Upper lobe of right lung (tissue), 1 donor: ENCODE results near the gene SNX13. TPM values are rescaled to one million over a fixed set of nuclear protein-coding genes. Genes with fewer than 3 reads are reported as not detected.

ENCODE experiments used
- ATAC-seq: fragments of 200-7000 bp; cut with Tn5 transposase; one replicate; pipeline ENCODE4 v1.9.1; 2020; ENCODE audit warnings: mild to moderate bottlenecking, moderate library complexity
- DNase-seq: peaks from one replicate; pipeline ENCODE4 v3.0.0-alpha.2; 2020
- H3K27ac ChIP-seq: fragments of 200-600 bp; one replicate; pipeline ENCODE4 v1.8.0; 2022
- H3K27me3 ChIP-seq: fragments of 200-600 bp; one replicate; pipeline ENCODE4 v1.8.0; 2022; ENCODE audit warnings: mild to moderate bottlenecking
- H3K36me3 ChIP-seq: fragments of 200-600 bp; one replicate; pipeline ENCODE4 v1.8.0; 2022
- H3K4me1 ChIP-seq: fragments of 200-600 bp; one replicate; pipeline ENCODE4 v1.8.0; 2022
- H3K4me3 ChIP-seq: fragments of 200-600 bp; one replicate; pipeline ENCODE4 v1.8.0; 2022; ENCODE audit warnings: mild to moderate bottlenecking
- H3K9me3 ChIP-seq: fragments of 200-600 bp; one replicate; pipeline ENCODE4 v1.8.0; 2022
- intact Hi-C: fragments of 100-400 bp; cut with DNase I; formaldehyde crosslinking; loops from one replicate; pipeline ENCODE4 v1.11.0; 2022
- total RNA-seq: library from RNA; stranded (reverse); fragmentation: NEBNext Ultra II Directional; extraction: Animal tissue kit (Norgen Biotek cat#: 25700); gene quantifications from one replicate; pipeline ENCODE4 v1.2.1, GENCODE V29; 2021
- TF ChIP-seq, protein P1 (sequence below): fragments of 200-600 bp; IDR thresholded peaks from one replicate; pipeline ENCODE4 v1.8.0; 2022; ENCODE audit warnings: antibody characterized with exemption
- donor health status: DM: no; HTN: yes; CAD: no; lungs with severe emphysema.

The SNX13 gene
- total RNA-seq, 1 donor from 2014 or later = 47.0 TPM

DNA sequence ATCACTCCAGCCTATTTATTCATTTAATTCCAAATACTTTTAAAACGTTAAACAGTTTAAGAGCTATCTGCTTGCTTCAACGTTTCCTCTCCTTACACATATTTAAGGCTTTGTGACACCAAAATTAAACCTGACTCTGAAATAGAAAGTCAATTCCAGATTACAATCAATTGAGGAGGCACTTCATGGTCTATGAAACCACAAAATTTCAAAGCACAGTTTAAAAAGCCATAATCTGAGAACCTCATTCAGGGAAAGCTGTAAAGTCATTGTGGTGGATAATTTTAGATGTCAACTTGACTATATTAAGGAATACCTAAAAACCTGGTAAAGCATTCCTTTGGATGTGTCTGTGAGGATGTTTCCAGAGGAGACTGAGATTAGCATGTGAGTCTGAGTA, 6.2 kb downstream of the SNX13 start:
- Histone ChIP-seq H3K9me3 (no peaks in the 10 kb centered on the region), H3K4me1 (peaks cover 48% of the 10 kb centered on the region), H3K36me3 (no peaks in the 10 kb centered on the region), H3K27ac (no peak overlapping the region), H3K4me3 (no peak overlapping the region), H3K27me3 (no peaks in the 10 kb centered on the region)
- no peak for DNase-seq
- TF ChIP-seq, protein P1, sequence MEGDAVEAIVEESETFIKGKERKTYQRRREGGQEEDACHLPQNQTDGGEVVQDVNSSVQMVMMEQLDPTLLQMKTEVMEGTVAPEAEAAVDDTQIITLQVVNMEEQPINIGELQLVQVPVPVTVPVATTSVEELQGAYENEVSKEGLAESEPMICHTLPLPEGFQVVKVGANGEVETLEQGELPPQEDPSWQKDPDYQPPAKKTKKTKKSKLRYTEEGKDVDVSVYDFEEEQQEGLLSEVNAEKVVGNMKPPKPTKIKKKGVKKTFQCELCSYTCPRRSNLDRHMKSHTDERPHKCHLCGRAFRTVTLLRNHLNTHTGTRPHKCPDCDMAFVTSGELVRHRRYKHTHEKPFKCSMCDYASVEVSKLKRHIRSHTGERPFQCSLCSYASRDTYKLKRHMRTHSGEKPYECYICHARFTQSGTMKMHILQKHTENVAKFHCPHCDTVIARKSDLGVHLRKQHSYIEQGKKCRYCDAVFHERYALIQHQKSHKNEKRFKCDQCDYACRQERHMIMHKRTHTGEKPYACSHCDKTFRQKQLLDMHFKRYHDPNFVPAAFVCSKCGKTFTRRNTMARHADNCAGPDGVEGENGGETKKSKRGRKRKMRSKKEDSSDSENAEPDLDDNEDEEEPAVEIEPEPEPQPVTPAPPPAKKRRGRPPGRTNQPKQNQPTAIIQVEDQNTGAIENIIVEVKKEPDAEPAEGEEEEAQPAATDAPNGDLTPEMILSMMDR = no peak
- no peak for ATAC-seq
- intact Hi-C loops = no loop called here

DNA sequence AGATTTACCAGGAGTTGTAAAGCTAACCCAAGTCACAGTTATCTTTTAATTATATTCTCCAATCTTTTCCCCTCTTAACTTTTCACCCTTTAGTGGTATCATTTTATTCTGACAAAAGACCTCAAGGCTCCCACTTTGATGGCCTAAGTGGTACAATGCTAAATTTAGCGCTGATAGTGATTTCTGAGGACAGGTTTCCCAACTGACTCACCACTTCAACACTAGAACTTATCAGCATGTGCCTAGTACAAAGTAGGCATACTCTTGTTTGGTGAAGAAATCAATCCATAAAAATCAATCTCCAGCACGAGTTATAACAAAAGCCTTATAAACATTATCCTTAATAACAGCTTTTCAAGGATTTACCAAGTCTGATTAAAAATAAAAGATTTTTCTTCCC, 7.5 kb downstream of the SNX13 start:
- TF ChIP-seq, protein P1 = no peak
- Histone ChIP-seq H3K27me3 (no peaks in the 10 kb centered on the region), H3K4me3 (no peak overlapping the region), H3K4me1 (peaks cover 42% of the 10 kb centered on the region), H3K36me3 (no peaks in the 10 kb centered on the region), H3K27ac (no peak overlapping the region), H3K9me3 (no peaks in the 10 kb centered on the region)
- DNase-seq (no peak), ATAC-seq (peak; percentile 35)
- intact Hi-C loops = no loop called here

DNA sequence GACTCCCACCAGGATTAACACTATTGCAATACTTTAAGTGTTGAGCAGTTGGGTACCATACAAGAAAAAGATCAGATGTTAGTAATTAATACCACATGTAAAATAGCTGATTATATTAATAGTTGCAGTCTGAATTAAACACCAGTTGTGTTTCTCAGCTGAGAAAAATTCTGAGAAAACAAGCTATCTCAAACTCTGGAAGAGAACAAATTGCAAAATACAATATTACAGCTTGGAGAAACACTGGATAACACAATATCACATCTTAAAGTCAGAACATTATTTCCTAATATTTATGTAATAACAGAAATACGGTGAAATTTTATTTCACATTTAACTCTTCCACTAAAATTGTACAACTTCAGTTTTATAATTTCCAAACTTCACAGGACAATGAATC, 9.2 kb downstream of the SNX13 start:
- H3K4me1 ChIP-seq = peaks cover 27% of the 10 kb centered on the region
- ATAC-seq (no peak), DNase-seq (no peak)
- H3K36me3 ChIP-seq = no peaks in the 10 kb centered on the region
- H3K4me3 ChIP-seq = no peak overlapping the region
- no peak overlapping the region for H3K27ac ChIP-seq
- TF ChIP-seq, protein P1 = no peak
- intact Hi-C loops = no loop called here
- no peaks in the 10 kb centered on the region for H3K27me3 ChIP-seq
- no peaks in the 10 kb centered on the region for H3K9me3 ChIP-seq

DNA sequence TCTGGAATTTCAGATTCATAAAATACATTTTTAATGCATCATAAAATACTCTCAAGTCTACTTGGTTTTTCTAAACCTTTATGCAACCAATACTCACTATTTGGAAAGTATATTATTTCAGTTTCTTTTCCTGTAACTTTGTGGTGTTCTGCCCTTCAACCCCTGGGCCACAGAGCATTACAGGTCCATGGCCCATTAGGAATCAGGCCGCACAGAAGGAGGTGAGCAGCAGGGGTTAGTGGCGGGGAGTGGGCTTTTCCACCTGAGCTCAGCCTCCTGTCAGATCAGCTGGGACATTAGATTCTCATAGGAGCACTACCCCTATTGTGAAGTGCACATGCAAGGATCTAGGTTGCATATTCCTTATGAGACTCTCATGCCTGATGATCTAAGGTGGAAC, 9.7 kb downstream of the SNX13 start:
- Histone ChIP-seq H3K4me3 (no peak overlapping the region), H3K9me3 (no peaks in the 10 kb centered on the region), H3K36me3 (no peaks in the 10 kb centered on the region), H3K4me1 (peaks cover 23% of the 10 kb centered on the region), H3K27ac (no peak overlapping the region), H3K27me3 (no peaks in the 10 kb centered on the region)
- no peak for ATAC-seq
- intact Hi-C loops = no loop called here
- no peak for DNase-seq
- TF ChIP-seq, protein P1 = no peak

DNA sequence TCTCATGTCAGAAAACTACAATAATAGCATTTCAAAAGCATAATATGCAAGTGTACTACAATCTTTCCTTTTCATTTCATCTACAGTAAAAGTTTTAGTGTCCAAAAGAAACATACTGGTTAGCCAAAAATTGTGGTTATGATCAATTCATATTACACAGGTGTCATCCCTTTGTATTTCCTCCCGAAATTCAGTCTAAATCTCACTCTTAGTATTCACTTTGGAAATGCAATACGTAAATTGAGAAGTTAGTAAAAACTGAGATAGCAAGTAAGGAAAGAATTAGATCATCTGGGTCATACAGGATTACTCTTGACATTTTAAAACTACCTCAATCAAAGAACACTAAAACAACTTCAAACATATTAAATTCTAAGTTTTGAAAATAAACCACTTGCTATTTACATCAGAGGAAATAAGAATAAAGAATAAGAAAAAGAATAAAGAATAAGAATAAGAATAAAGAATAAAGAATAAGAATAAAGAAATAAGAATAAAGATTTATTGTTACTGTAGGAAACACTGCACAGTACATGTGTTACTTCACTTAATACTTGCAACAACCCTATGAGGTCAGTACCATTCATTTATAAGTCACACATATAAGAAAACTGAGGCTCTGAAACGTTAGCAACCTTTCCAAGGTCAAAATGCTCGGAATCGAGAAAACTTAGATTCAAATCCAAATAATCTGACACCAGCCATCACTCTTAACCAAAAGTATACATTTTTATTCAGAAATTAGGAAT, 10.5 kb downstream of the SNX13 start:
- no peak overlapping the region for H3K27ac ChIP-seq
- H3K27me3 ChIP-seq = no peaks in the 10 kb centered on the region
- H3K36me3 ChIP-seq = no peaks in the 10 kb centered on the region
- ATAC-seq (no peak), DNase-seq (no peak)
- no peaks in the 10 kb centered on the region for H3K9me3 ChIP-seq
- intact Hi-C loops = no loop called here
- H3K4me1 ChIP-seq = peaks cover 16% of the 10 kb centered on the region
- TF ChIP-seq, protein P1 = no peak
- no peak overlapping the region for H3K4me3 ChIP-seq

DNA sequence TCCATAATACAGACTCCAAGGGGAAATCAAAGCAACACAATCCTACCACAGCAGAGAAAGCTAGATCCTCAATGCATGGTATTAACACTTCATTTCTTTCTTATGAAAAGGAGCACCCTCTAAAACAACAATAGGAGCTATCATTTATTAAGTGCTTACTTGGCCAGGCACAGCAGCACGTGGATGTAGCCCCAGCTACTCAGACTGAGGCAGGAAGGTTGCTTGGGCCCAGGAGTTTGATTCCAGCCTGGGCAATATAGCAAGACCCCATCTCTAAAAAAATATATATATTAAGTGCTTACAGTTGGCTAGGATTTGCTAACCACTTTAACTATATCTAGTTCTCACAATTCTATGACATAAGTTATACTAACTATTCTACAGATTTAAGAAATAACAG, 12.2 kb downstream of the SNX13 start:
- intact Hi-C loops = no loop called here
- no peaks in the 10 kb centered on the region for H3K36me3 ChIP-seq

More for the DNA sequence above, 12.2 kb downstream of the SNX13 start:
- Histone ChIP-seq H3K27ac (no peak overlapping the region), H3K4me3 (no peak overlapping the region), H3K9me3 (no peaks in the 10 kb centered on the region), H3K4me1 (peaks cover 6% of the 10 kb centered on the region), H3K27me3 (no peaks in the 10 kb centered on the region)
- TF ChIP-seq, protein P1 = no peak
- DNase-seq (no peak), ATAC-seq (no peak)
